ENCODE measurements around the gene PYDC1. TPM values are rescaled to one million over a fixed set of nuclear protein-coding genes. Genes with fewer than 3 reads are reported as not detected.
A peak's percentile ranks its signal among the peaks of the same experiment; 100 is the strongest.

PYDC1 gene
- total RNA-seq, 1 donor from 2014 or later: not detected

GRCh38 chr16:31186176-31186575, 30.8 kb downstream of the PYDC1 start:
- Mint-ChIP-seq H3K27me3 (ENCODE audit: low read depth) (peaks cover 56% of the 10 kb centered on the region), H3K9me3 (no peaks in the 10 kb centered on the region), H3K4me3 (peak overlapping the region; percentile 60), H3K36me3 (ENCODE audit: low read depth) (peaks cover 90% of the 10 kb centered on the region), H3K4me1 (peaks cover 66% of the 10 kb centered on the region), H3K27ac (ENCODE audit: unreplicated experiment) (no peak overlapping the region)
- no peak for DNase-seq (ENCODE audit: low read depth, low spot score)
- TF ChIP-seq CTCF (conservative IDR thresholded peaks at IDR 0.05): no peak

GRCh38 chr16:31185339-31185738, 31.6 kb downstream of the PYDC1 start:
- no peaks in the 10 kb centered on the region for H3K9me3 Mint-ChIP-seq
- peaks cover 84% of the 10 kb centered on the region for H3K36me3 Mint-ChIP-seq (ENCODE audit: low read depth)
- no peak for TF ChIP-seq CTCF (conservative IDR thresholded peaks at IDR 0.05)
- H3K4me3 Mint-ChIP-seq: peak overlapping the region; percentile 60
- no peak for DNase-seq (ENCODE audit: low read depth, low spot score)
- peaks cover 52% of the 10 kb centered on the region for H3K27me3 Mint-ChIP-seq (ENCODE audit: low read depth)
- H3K27ac Mint-ChIP-seq (ENCODE audit: unreplicated experiment): no peak overlapping the region
- peaks cover 67% of the 10 kb centered on the region for H3K4me1 Mint-ChIP-seq

- Mint-ChIP-seq H3K9me3 (no peaks in the 10 kb centered on the region), H3K4me1 (peaks cover 65% of the 10 kb centered on the region), H3K36me3 (ENCODE audit: low read depth) (peaks cover 80% of the 10 kb centered on the region), H3K27me3 (ENCODE audit: low read depth) (peaks cover 50% of the 10 kb centered on the region), H3K27ac (ENCODE audit: unreplicated experiment) (no peak overlapping the region), H3K4me3 (peak overlapping the region; percentile 60)
- no peak for DNase-seq (ENCODE audit: low read depth, low spot score)
- no peak for TF ChIP-seq CTCF (conservative IDR thresholded peaks at IDR 0.05)
Measured at GRCh38 chr16:31184888-31185287, 32.0 kb downstream of the PYDC1 start.

- TF ChIP-seq CTCF (conservative IDR thresholded peaks at IDR 0.05): no peak
- DNase-seq (ENCODE audit: low read depth, low spot score): no peak
- Mint-ChIP-seq H3K36me3 (ENCODE audit: low read depth) (peaks cover 70% of the 10 kb centered on the region), H3K27ac (ENCODE audit: unreplicated experiment) (peak overlapping the region; percentile 93), H3K27me3 (ENCODE audit: low read depth) (peaks cover 49% of the 10 kb centered on the region), H3K4me3 (peak overlapping the region; percentile 99), H3K4me1 (peaks cover 70% of the 10 kb centered on the region), H3K9me3 (no peaks in the 10 kb centered on the region)
Measured at GRCh38 chr16:31183432-31184428, 33.2 kb downstream of the PYDC1 start.

- Mint-ChIP-seq H3K4me3 (peak overlapping the region; percentile 99), H3K4me1 (peaks cover 73% of the 10 kb centered on the region), H3K27ac (ENCODE audit: unreplicated experiment) (peak overlapping the region; percentile 38), H3K9me3 (no peaks in the 10 kb centered on the region), H3K27me3 (ENCODE audit: low read depth) (peaks cover 41% of the 10 kb centered on the region), H3K36me3 (ENCODE audit: low read depth) (peaks cover 57% of the 10 kb centered on the region)
- no peak for TF ChIP-seq CTCF (conservative IDR thresholded peaks at IDR 0.05)
- no peak for DNase-seq (ENCODE audit: low read depth, low spot score)
Measured at GRCh38 chr16:31182391-31182790, 34.5 kb downstream of the PYDC1 start.
